Measurements from ENCODE around the gene C1QC. TPM values are rescaled to one million over a fixed set of nuclear protein-coding genes. Genes with fewer than 3 reads are reported as not detected.

Gene C1QC
- total and polyA plus RNA-seq, 8 donors, result 5.5 to 138 (median 17.2) TPM

Small RNA genes lying within 50 kb of the gene (microRNA-seq; reads per million reads assigned to microRNA genes)
- gene MIR6127, result 0 to 0.29 reads per million in 2 donors

Other genes starting within 250 kb of the C1QC start
- gene ZBTB40, start 191.8 kb upstream of the C1QC start, total RNA-seq, result 10 to 100 TPM in 3 of 6 donors, 1 to 10 TPM in 3; 6.2 to 16.0 (median 9.8) TPM
- 1 to 10 TPM; 9.0 to 9.8 TPM for gene ZBTB40, start 191.8 kb upstream of the C1QC start, polyA plus RNA-seq
- 1 to 10 TPM in 3 of 6 donors, under 1 TPM in 3; 0.57 to 2.4 (median 0.86) TPM for gene EPHA8, start 80.1 kb upstream of the C1QC start, total RNA-seq
- 1 to 10 TPM; 2.7 to 8.1 TPM for gene EPHA8, start 80.1 kb upstream of the C1QC start, polyA plus RNA-seq
- gene C1QA, start 7.0 kb upstream of the C1QC start, total RNA-seq, result 100 to 1,000 TPM in 1 of 6 donors, 10 to 100 TPM in 3, 1 to 10 TPM in 2; 3.3 to 115 (median 26.8) TPM
- 10 to 100 TPM; 18.5 to 19.5 TPM for gene C1QA, start 7.0 kb upstream of the C1QC start, polyA plus RNA-seq
- gene C1QB, start 9.6 kb downstream of the C1QC start, total RNA-seq, result 100 to 1,000 TPM in 1 of 6 donors, 10 to 100 TPM in 3, 1 to 10 TPM in 2; 4.2 to 145 (median 36.6) TPM
- gene C1QB, start 9.6 kb downstream of the C1QC start, polyA plus RNA-seq, result 10 to 100 TPM; 15.1 to 17.0 TPM
- gene EPHB2, start 67.2 kb downstream of the C1QC start, total RNA-seq, result 1 to 10 TPM; 3.1 to 10.0 (median 5.9) TPM
- gene EPHB2, start 67.2 kb downstream of the C1QC start, polyA plus RNA-seq, result 1 to 10 TPM; 1.3 to 2.0 TPM